ENCODE data around the gene DNAJC11. TPM values are rescaled to one million over a fixed set of nuclear protein-coding genes. Genes with fewer than 3 reads are reported as not detected.

Gene DNAJC11
- total and polyA plus RNA-seq, 2 experiments from 2014 or later: 35.3 to 39.5 TPM

GRCh38 chr1:6630027-6630426, 71.6 kb downstream of the DNAJC11 start:
- Histone ChIP-seq H3K27me3 (no peaks in the 10 kb centered on the region), H3K79me2 (peaks cover 35% of the 10 kb centered on the region), H3K4me1 (ENCODE audit: insufficient read depth) (peaks cover 8% of the 10 kb centered on the region), H2AFZ (no peak overlapping the region), H4K20me1 (ENCODE audit: insufficient read depth, poor library complexity, severe bottlenecking) (peaks cover 4% of the 10 kb centered on the region), H3K9me2 (replicated peaks; ENCODE audit: insufficient read depth) (no peaks in the 10 kb centered on the region), H3K36me3 (replicated peaks; ENCODE audit: insufficient read depth, low read depth) (no peaks in the 10 kb centered on the region), H3K4me2 (no peak overlapping the region), H3K4me3 (no peak overlapping the region), H3K9me3 (ENCODE audit: low read depth) (no peaks in the 10 kb centered on the region), H3K27ac (no peak overlapping the region)
- 98% methylated on average over 8 of the region's 8 CpGs for WGBS (ENCODE audit: low lambda C conversion rate, missing lambda C conversion rate)
- TF ChIP-seq EZH2 (IDR thresholded peaks at IDR 0.05; ENCODE audit: borderline replicate concordance) (no peak), EZH2phosphoT487 (IDR thresholded peaks at IDR 0.05; ENCODE audit: low read depth, severe bottlenecking, unreplicated experiment) (no peak), CTCF (IDR thresholded peaks at IDR 0.05; ENCODE audit: poor library complexity) (no peak)
- DNase-seq (ENCODE audit: low spot score): no peak

- Histone ChIP-seq H3K27ac (no peak overlapping the region), H3K27me3 (no peaks in the 10 kb centered on the region), H2AFZ (no peak overlapping the region), H3K79me2 (peaks cover 35% of the 10 kb centered on the region), H3K4me2 (no peak overlapping the region), H3K36me3 (replicated peaks; ENCODE audit: insufficient read depth, low read depth) (no peaks in the 10 kb centered on the region), H3K9me2 (replicated peaks; ENCODE audit: insufficient read depth) (no peaks in the 10 kb centered on the region), H3K9me3 (ENCODE audit: low read depth) (no peaks in the 10 kb centered on the region), H3K4me1 (ENCODE audit: insufficient read depth) (peaks cover 13% of the 10 kb centered on the region), H4K20me1 (ENCODE audit: insufficient read depth, poor library complexity, severe bottlenecking) (peaks cover 4% of the 10 kb centered on the region), H3K4me3 (no peak overlapping the region)
- WGBS (ENCODE audit: low lambda C conversion rate, missing lambda C conversion rate): 93% methylated on average over 12 of the region's 12 CpGs
- TF ChIP-seq EZH2 (IDR thresholded peaks at IDR 0.05; ENCODE audit: borderline replicate concordance) (no peak), CTCF (IDR thresholded peaks at IDR 0.05; ENCODE audit: poor library complexity) (no peak), EZH2phosphoT487 (IDR thresholded peaks at IDR 0.05; ENCODE audit: low read depth, severe bottlenecking, unreplicated experiment) (no peak)
- DNase-seq (ENCODE audit: low spot score): no peak
Measured at GRCh38 chr1:6628971-6629479, 72.6 kb downstream of the DNAJC11 start.

- Histone ChIP-seq H3K79me2 (peaks cover 37% of the 10 kb centered on the region), H3K9me3 (ENCODE audit: low read depth) (no peaks in the 10 kb centered on the region), H3K4me1 (ENCODE audit: insufficient read depth) (peaks cover 13% of the 10 kb centered on the region), H3K4me3 (no peak overlapping the region), H3K27me3 (no peaks in the 10 kb centered on the region), H3K27ac (no peak overlapping the region), H3K9me2 (replicated peaks; ENCODE audit: insufficient read depth) (no peaks in the 10 kb centered on the region), H2AFZ (no peak overlapping the region), H4K20me1 (ENCODE audit: insufficient read depth, poor library complexity, severe bottlenecking) (peaks cover 4% of the 10 kb centered on the region), H3K36me3 (replicated peaks; ENCODE audit: insufficient read depth, low read depth) (no peaks in the 10 kb centered on the region), H3K4me2 (no peak overlapping the region)
- no peak for DNase-seq (ENCODE audit: low spot score)
- 92% methylated on average over 21 of the region's 21 CpGs for WGBS (ENCODE audit: low lambda C conversion rate, missing lambda C conversion rate)
- TF ChIP-seq CTCF (IDR thresholded peaks at IDR 0.05; ENCODE audit: poor library complexity): no peak
- TF ChIP-seq EZH2 (IDR thresholded peaks at IDR 0.05; ENCODE audit: borderline replicate concordance): no peak
- TF ChIP-seq EZH2phosphoT487 (IDR thresholded peaks at IDR 0.05; ENCODE audit: low read depth, severe bottlenecking, unreplicated experiment): no peak
Measured at GRCh38 chr1:6627841-6628545, 73.6 kb downstream of the DNAJC11 start.

Data from hepatocyte (in vitro differentiated cells).